ENCODE measurements around the gene HMCN2.
A peak's percentile ranks its signal among the peaks of the same experiment; 100 is the strongest.
"Not testable (repeated sequence)": the region's sequence is repeated elsewhere in the genome, so short reads cannot be mapped to it uniquely, and the experiment has no call there.

Gene HMCN2

GRCh38 chr9:130430734-130431535, 165.4 kb downstream of the HMCN2 start:
- DNase-seq (ENCODE audit: low read depth, low spot score) = no peak

- DNase-seq (ENCODE audit: low read depth, low spot score) = no peak
Measured at GRCh38 chr9:130431536-130432303, 166.2 kb downstream of the HMCN2 start.

- DNase-seq (ENCODE audit: low read depth, low spot score) = no peak
Measured at GRCh38 chr9:130432362-130432761, 166.8 kb downstream of the HMCN2 start.

DNA sequence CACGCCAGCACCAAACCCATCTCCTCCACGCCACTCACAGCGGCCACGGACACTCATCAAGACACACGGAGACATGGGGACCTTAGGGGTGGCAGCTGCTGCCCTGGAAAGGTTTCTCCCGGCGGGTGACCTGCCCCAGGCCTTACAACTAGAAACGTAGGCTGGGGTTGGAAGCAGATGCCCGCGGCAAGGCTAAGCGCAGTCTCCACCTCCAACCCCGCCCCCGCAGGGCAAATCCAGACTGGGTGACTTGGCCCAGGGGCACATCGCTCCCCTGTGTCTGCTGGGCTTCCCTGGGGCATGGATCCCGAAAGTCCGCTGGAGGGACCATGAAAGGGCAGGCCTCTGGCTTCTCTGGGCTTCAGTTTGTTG, 167.2 kb downstream of the HMCN2 start:
- no peak for DNase-seq (ENCODE audit: low read depth, low spot score)

GRCh38 chr9:130433168-130433946, 167.8 kb downstream of the HMCN2 start:
- peak; percentile 71 for DNase-seq (ENCODE audit: low read depth, low spot score)

DNA sequence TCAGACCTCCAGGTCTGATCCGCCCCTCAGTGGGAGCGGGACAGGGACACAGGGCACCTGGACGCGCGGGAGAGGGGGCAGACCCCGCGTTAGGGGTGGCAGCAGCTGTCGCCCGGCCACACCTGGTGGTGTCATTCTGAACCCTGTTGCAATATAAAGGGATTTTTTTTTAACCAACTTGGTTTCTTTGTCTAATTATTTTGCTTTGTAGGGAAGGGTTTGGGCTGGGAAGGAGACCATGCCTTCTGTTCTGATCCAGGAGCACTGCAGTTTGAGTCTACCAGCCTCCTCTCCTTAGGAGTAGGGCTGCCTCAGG, 168.3 kb downstream of the HMCN2 start:
- no peak for DNase-seq (ENCODE audit: low read depth, low spot score)

DNA sequence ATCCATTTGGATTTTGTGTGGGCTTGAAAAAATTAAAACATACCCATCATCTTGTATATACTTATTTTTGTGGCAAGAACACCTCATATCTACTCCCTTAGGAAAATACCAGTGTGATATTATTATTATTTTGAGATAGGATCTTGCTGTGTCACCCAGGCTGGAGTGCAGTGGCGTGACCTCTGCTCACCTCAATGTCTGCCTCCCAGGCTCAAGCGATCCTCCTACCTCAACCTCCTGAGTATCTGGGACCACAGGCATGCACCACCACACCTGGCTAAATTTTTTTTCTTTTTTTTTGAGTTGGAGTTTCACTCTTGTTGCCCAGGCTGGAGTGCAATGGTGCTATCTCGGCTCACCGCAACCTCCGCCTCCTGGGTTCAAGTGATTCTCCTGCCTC, 169.1 kb downstream of the HMCN2 start:
- not testable (repeated sequence) for DNase-seq (ENCODE audit: low read depth, low spot score)

DNA sequence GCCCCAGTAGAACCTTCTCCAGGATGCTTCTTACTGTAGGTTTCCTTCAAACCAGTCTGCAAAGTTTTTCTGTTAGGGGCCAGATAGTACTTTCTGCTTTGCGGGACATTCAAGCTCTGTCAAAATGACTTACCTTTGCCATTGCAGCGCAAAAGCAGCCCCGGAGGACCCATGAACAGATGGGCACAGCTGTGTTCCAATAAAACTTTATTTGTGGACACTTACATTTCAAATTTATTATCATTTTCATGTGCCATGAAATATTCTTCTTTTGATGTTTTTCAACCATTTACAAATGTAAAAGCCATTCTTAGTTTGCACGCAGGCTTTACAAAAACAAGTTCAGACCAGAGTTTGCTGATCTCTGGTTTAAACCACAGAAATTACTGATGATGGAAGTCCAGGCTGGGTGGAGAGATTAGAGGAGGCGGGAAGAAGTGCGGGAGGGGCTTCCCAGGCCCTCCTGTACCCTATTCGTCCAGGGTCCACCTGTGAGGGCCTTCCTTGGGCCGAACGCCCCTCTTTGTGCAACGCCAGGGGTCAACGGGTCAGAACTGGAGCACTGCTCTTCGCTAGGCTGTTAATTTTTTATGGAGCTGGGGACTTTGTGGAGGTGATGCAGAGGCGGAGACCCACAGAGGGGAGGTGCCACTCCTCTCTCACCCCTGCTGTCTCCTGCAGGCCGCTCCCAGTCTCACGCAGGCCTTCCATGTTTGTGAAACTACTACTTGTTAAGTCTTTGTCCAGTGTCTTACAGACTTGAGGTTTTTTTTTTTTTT, 171.6 kb downstream of the HMCN2 start:
- no peak for DNase-seq (ENCODE audit: low read depth, low spot score)

GRCh38 chr9:130438382-130438981, 172.9 kb downstream of the HMCN2 start:
- DNase-seq (ENCODE audit: low read depth, low spot score) = no peak

DNA sequence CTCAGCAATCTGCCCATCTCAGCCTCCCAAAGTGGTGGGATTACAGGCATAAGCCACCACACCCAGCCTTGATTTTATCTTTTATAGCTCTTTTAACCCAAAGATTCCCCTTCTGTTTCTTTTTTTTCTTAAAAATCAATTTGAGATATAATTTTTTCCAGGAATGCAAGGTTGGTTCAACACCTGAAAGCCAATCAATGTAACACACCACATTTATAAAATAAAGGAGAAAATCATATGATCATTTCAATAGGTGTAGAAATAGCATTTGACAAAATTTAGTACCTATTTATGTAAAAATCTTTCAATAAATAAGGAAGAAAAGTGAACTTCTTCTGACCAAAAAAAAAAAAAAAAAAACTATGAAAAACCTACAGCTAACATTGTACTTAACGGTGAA, 175.5 kb downstream of the HMCN2 start:
- no peak for DNase-seq (ENCODE audit: low read depth, low spot score)

GRCh38 chr9:130442746-130443455, 177.3 kb downstream of the HMCN2 start:
- no peak for DNase-seq (ENCODE audit: low read depth, low spot score)

DNA sequence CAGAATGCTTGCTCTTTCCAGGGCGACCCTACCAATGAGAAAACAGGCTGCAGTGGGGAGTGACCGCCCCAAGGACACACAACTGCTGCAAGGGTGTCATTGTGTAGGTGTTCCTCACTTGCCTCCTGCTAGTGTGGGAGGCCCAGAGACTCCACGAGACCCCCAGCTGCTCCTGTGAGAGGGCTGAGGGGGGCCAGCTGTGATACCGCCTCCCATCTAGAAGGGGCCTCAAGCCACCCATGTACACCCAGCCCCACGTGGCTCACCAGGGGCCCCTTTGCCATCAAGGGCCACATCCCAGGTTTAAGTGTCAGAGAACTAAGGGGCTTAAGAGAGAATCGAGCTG, 177.9 kb downstream of the HMCN2 start:
- DNase-seq (ENCODE audit: low read depth, low spot score) = no peak

DNA sequence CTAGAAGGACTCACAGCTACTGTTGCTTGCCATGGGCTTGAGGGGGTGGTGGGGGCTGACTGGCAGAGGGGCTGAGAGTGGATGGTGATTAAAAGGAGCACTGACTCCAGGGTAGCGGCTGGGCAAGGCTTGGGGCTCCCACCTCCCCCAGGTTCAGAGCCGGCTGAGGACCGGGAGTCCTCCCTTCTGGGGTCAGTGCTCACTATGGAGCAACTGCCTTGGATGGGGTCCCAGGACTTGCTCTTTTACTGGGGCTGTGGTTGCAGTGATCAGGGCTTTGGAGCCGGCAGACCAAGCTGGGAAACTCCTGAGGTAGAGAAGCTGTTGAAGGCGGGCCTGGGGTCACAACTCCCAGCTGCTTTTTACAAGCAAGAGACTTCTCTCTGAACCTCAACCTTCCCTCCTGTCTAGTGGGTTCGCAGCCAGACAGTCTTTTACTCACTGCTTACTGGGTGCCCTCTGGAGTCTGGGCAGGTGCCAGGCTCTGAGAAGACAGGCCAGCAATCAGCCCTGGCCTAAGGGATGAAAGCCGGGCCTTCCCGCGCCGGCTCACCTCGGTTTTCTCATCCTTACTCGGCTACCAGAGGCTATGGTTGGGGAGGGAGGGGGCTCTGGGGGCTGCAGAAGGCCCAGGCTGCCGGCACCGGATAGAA, 178.4 kb downstream of the HMCN2 start:
- DNase-seq (ENCODE audit: low read depth, low spot score) = no peak

- DNase-seq (ENCODE audit: low read depth, low spot score) = peak; percentile 52
Measured at GRCh38 chr9:130444565-130445221, 179.1 kb downstream of the HMCN2 start, which contains the start of gene ASS1. TSS of gene ASS1 (plus strand) at chr9:130444961. CDS start at chr9:130452229, 7,268 bp downstream.

- peak; percentile 23 for DNase-seq (ENCODE audit: low read depth, low spot score)
Measured at GRCh38 chr9:130445268-130445983, 179.9 kb downstream of the HMCN2 start.

DNA sequence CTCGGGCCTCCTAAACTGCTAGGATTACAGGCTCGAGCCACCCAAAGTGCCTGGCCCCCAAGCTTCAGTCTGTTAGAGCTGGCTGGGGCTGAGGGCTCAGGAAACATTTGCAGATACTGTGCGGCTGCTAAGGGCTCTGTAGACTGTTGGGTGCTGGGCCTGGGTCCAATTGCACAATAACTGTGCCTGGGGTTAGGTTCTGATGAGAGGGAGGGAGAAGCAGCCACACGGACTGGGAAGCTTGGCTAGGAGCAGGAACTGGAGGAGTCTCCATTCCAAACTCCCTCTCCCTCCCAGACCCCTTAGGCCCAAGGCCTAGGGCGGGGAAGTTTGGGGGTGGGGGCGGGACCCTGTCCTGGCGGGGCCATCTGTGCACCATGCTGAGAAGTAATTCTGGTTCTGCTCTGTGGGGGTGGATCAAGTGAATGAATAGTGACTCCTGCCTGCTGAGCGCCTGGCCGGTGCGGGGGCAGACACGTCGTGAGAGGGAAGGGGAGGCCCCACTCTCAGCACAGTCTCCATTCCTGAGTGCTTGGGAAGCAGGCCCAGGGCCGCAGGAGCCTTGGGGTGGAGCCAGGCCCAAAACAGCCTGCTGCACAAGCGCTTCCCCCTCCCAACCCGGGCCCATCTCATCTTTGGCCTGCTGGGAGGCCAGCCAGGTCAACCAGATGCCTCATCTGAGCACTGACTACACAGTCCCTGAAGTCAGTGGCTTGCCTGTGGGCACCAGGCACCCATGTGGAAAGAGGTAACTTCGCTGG, 180.7 kb downstream of the HMCN2 start:
- DNase-seq (ENCODE audit: low read depth, low spot score) = peak; percentile 80

DNA sequence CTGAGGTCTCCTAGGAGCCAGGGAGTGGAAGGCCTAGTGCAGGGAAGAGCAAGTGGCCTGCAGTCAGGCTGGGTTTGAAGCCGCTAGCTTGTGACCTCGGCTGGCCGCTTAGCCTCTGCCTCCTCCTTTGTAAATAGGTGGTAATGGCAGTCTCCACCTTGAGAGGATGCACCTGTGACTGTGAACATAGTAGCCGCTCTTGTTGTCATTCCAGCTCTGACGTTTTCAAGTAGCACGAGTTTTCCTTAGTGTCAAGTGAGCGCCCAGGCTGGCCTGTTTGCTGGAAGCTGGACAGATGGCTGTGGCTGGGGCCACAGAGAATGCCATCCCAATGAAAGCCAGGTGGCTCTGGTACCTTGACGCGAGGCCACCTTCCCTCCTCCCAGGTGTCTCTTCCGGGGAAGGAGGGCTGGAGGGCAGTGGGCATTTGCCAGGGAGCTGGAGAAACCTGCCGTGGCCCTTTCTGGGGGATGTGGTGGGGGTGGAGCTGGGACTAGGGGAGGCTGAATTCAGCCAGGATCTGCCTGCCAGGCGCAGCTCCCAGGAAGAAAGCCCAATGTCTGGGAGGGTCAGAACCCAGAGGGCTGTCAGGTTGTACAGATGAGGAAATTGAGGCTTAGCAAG, 181.7 kb downstream of the HMCN2 start:
- no peak for DNase-seq (ENCODE audit: low read depth, low spot score)

Measured in astrocyte of the hippocampus (primary cell).